GM19395 (cell line): ENCODE data around the gene ERMN.

Experiments used
- ATAC-seq: cut with Tn5 transposase; IDR thresholded peaks from one replicate; pipeline ENCODE4 v1.9.1; 2021; ENCODE audit warnings: mild to moderate bottlenecking, moderate library complexity; ENCODE audit not compliant: unreplicated experiment

The ERMN gene

GRCh38 chr2:157333304-157334047 lies 7.9 kb upstream of the ERMN start:
- no peak for ATAC-seq

GRCh38 chr2:157329524-157329923 lies 3.9 kb upstream of the ERMN start:
- no peak for ATAC-seq

- peak; percentile 99 for ATAC-seq
These were observed 2.2 kb upstream of the ERMN start for GRCh38 chr2:157327621-157328500.

GRCh38 chr2:157327200-157327599 lies 1.6 kb upstream of the ERMN start:
- ATAC-seq, result peak; percentile 30

GRCh38 chr2:157326698-157327097 lies 1.1 kb upstream of the ERMN start:
- no peak for ATAC-seq

- ATAC-seq, result no peak
These were observed 1.2 kb downstream of the ERMN start for GRCh38 chr2:157324331-157324843.

- no peak for ATAC-seq
These were observed 3.2 kb downstream of the ERMN start for GRCh38 chr2:157322432-157322831.

- ATAC-seq, result no peak
These were observed 4.2 kb downstream of the ERMN start for GRCh38 chr2:157321466-157321865.

- no peak for ATAC-seq
These were observed 5.2 kb downstream of the ERMN start for GRCh38 chr2:157320409-157320808.

- ATAC-seq, result no peak
These were observed 5.8 kb downstream of the ERMN start for GRCh38 chr2:157319795-157320194.

GRCh38 chr2:157318884-157319283 lies 6.7 kb downstream of the ERMN start:
- no peak for ATAC-seq

- ATAC-seq, result no peak
These were observed 9.7 kb downstream of the ERMN start for GRCh38 chr2:157315901-157316300.

GRCh38 chr2:157312866-157313486 lies 12.6 kb downstream of the ERMN start:
- ATAC-seq, result peak; percentile 71

- ATAC-seq, result no peak
These were observed 13.9 kb downstream of the ERMN start for GRCh38 chr2:157311706-157312105.

- no peak for ATAC-seq
These were observed 15.7 kb downstream of the ERMN start for GRCh38 chr2:157309878-157310277.

- ATAC-seq, result no peak
These were observed 18.6 kb downstream of the ERMN start for GRCh38 chr2:157307021-157307420.

GRCh38 chr2:157305723-157306110 lies 19.9 kb downstream of the ERMN start:
- no peak for ATAC-seq

- no peak for ATAC-seq
These were observed 20.6 kb downstream of the ERMN start for GRCh38 chr2:157304811-157305722.

GRCh38 chr2:157303612-157304011 lies 22.0 kb downstream of the ERMN start:
- no peak for ATAC-seq

GRCh38 chr2:157302492-157303099 lies 23.0 kb downstream of the ERMN start:
- ATAC-seq, result peak; percentile 82
